H9 (cell line): ENCODE results near the gene AP1G2. TPM values are rescaled to one million over a fixed set of nuclear protein-coding genes. Genes with fewer than 3 reads are reported as not detected.

Experiments used
- DNase-seq: peaks from one replicate; pipeline ENCODE4 v3.0.0-alpha.2; 2017
- H2AFZ ChIP-seq: one replicate; pipeline ENCODE4 v1.6.1; 2013; ENCODE audit warnings: mild to moderate bottlenecking, low read length, control low read depth, moderate library complexity
- H2AK5ac ChIP-seq: 2 replicates; pipeline ENCODE4 v1.6.1; 2013; ENCODE audit warnings: low read length, control low read depth, mixed read lengths; ENCODE audit not compliant: insufficient read length
- H2BK120ac ChIP-seq: one replicate; pipeline ENCODE4 v1.6.1; 2013; ENCODE audit warnings: low read depth, mild to moderate bottlenecking, low read length, control low read depth, inconsistent platforms; ENCODE audit not compliant: poor library complexity, severe bottlenecking
- H2BK12ac ChIP-seq: 2 replicates; pipeline ENCODE4 v1.6.1; 2013; ENCODE audit warnings: low read length, control low read depth, mixed read lengths, low read depth; ENCODE audit not compliant: insufficient read length
- H2BK15ac ChIP-seq: 2 replicates; pipeline ENCODE4 v1.6.1; 2013; ENCODE audit warnings: low read depth, low read length, control low read depth
- H2BK20ac ChIP-seq: one replicate; pipeline ENCODE4 v1.6.1; 2013; ENCODE audit warnings: low read depth, mild to moderate bottlenecking, low read length, control low read depth, inconsistent platforms; ENCODE audit not compliant: poor library complexity, severe bottlenecking
- H2BK5ac ChIP-seq: 2 replicates; pipeline ENCODE4 v1.6.1; 2013; ENCODE audit warnings: low read length, control low read depth, mixed read lengths; ENCODE audit not compliant: insufficient read length
- H3K14ac ChIP-seq: 2 replicates; pipeline ENCODE4 v1.6.1; 2013; ENCODE audit warnings: low read length, control low read depth; ENCODE audit not compliant: insufficient read depth
- H3K18ac ChIP-seq: 2 replicates; pipeline ENCODE4 v1.6.1; 2013; ENCODE audit warnings: low read depth, mild to moderate bottlenecking, mixed read lengths, low read length, control low read depth; ENCODE audit not compliant: insufficient read length
- H3K23ac ChIP-seq: 2 replicates; pipeline ENCODE4 v1.6.1; 2013; ENCODE audit warnings: low read length, control low read depth, mixed read lengths, low read depth; ENCODE audit not compliant: insufficient read length
- H3K23me2 ChIP-seq: 2 replicates; pipeline ENCODE4 v1.6.1; 2013; ENCODE audit warnings: low read depth, mild to moderate bottlenecking, mixed read lengths, low read length, control low read depth; ENCODE audit not compliant: insufficient read length, poor library complexity, severe bottlenecking
- H3K27ac ChIP-seq: 2 replicates; pipeline ENCODE4 v1.5.1; 2013; ENCODE audit warnings: low read length, control low read depth, mixed read lengths, low read depth; ENCODE audit not compliant: insufficient read length
- H3K27me3 ChIP-seq: 2 replicates; pipeline ENCODE4 v1.6.1; 2013; ENCODE audit warnings: low read length, control low read depth, inconsistent platforms; ENCODE audit not compliant: insufficient read depth
- H3K4ac ChIP-seq: 2 replicates; pipeline ENCODE4 v1.6.1; 2013; ENCODE audit warnings: low read depth, mild to moderate bottlenecking, control low read depth, inconsistent platforms, low read length, moderate library complexity
- H3K4me1 ChIP-seq: 2 replicates; pipeline ENCODE4 v1.6.1; 2013; ENCODE audit warnings: low read length, control low read depth, inconsistent platforms; ENCODE audit not compliant: insufficient read depth
- H3K4me2 ChIP-seq: 2 replicates; pipeline ENCODE4 v1.6.1; 2013; ENCODE audit warnings: low read length, control low read depth, mixed read lengths; ENCODE audit not compliant: insufficient read length, insufficient read depth
- H3K56ac ChIP-seq: 2 replicates; pipeline ENCODE4 v1.6.1; 2013; ENCODE audit warnings: low read depth, mild to moderate bottlenecking, mixed read lengths, low read length, control low read depth; ENCODE audit not compliant: insufficient read length
- H3K79me1 ChIP-seq: 2 replicates; pipeline ENCODE4 v1.6.1; 2013; ENCODE audit warnings: low read depth, mild to moderate bottlenecking, moderate library complexity, low read length, control low read depth, inconsistent platforms; ENCODE audit not compliant: insufficient read depth, poor library complexity, severe bottlenecking
- H3K79me2 ChIP-seq: 2 replicates; pipeline ENCODE4 v1.6.1; 2013; ENCODE audit warnings: low read length, control low read depth, inconsistent platforms; ENCODE audit not compliant: insufficient read depth
- H3K9ac ChIP-seq: 2 replicates; pipeline ENCODE4 v1.6.1; 2013; ENCODE audit warnings: low read length, control low read depth, mixed read lengths; ENCODE audit not compliant: insufficient read length; ENCODE audit errors: extremely low read depth
- H3K9me3 ChIP-seq: one replicate; pipeline ENCODE4 v1.6.1; 2013; ENCODE audit warnings: low read depth, low read length, inconsistent platforms; ENCODE audit not compliant: control insufficient read depth
- H3T11ph ChIP-seq: one replicate; pipeline ENCODE4 v1.6.1; 2013; ENCODE audit warnings: mild to moderate bottlenecking, low read length, control low read depth, inconsistent platforms
- H4K20me1 ChIP-seq: one replicate; pipeline ENCODE4 v1.6.1; 2013; ENCODE audit not compliant: control insufficient read depth, insufficient read length, insufficient read depth
- H4K5ac ChIP-seq: 2 replicates; pipeline ENCODE4 v1.6.1; 2013; ENCODE audit warnings: low read depth, mild to moderate bottlenecking, mixed read lengths, low read length, control low read depth; ENCODE audit not compliant: insufficient read length
- H4K8ac ChIP-seq: replicated peaks from 2 replicates; pipeline ENCODE4 v1.6.1; 2013; ENCODE audit warnings: low read length, control low read depth, mixed read lengths, low read depth; ENCODE audit not compliant: insufficient read length
- H4K91ac ChIP-seq: 2 replicates; pipeline ENCODE4 v1.6.1; 2013; ENCODE audit warnings: low read depth, mild to moderate bottlenecking, moderate library complexity, mixed read lengths, low read length, control low read depth; ENCODE audit not compliant: insufficient read length
- H3K27ac Mint-ChIP-seq, 3 experiments: 2 replicates in 2 of 3; 3 replicates in 1 of 3; pipeline ENCODE4 v1.8.0; 2020 to 2021; ENCODE audit warnings: mixed read lengths in 3 of 3, mild to moderate bottlenecking in 1 of 3, moderate library complexity in 1 of 3
- H3K27me3 Mint-ChIP-seq: 2 replicates; pipeline ENCODE4 v1.8.0; 2021; ENCODE audit warnings: low read depth, mild to moderate bottlenecking, moderate library complexity, mixed read lengths
- H3K36me3 Mint-ChIP-seq, 3 experiments: 2 replicates in 2 of 3; 3 replicates in 1 of 3; pipeline ENCODE4 v1.8.0; 2020 to 2021; ENCODE audit warnings: low read depth in 3 of 3, mixed read lengths in 3 of 3; ENCODE audit not compliant: insufficient read depth in 1 of 3
- H3K4me1 Mint-ChIP-seq, 2 experiments: 2 replicates each; pipeline ENCODE4 v1.8.0; 2020; ENCODE audit warnings: mixed read lengths in 2 of 2
- H3K4me3 Mint-ChIP-seq, 2 experiments: 2 replicates in 1 of 2; 3 replicates in 1 of 2; pipeline ENCODE4 v1.8.0; 2020 to 2021; ENCODE audit warnings: mild to moderate bottlenecking in 2 of 2, mixed read lengths in 2 of 2, moderate library complexity in 1 of 2
- H3K9me3 Mint-ChIP-seq, 2 experiments: 2 replicates in 1 of 2; 3 replicates in 1 of 2; pipeline ENCODE4 v1.8.0; 2020; ENCODE audit warnings: mild to moderate bottlenecking in 2 of 2, mixed read lengths in 2 of 2, moderate library complexity in 1 of 2
- CTCF ChIP-seq: fragments of 200-600 bp; sonication (generic); conservative IDR thresholded peaks from 3 replicates; pipeline ENCODE4 v1.8.0; 2021; ENCODE audit warnings: antibody characterized with exemption, mild to moderate bottlenecking
- WGBS: extraction: QIAGEN DNeasy Blood & Tissue Kit; methylation state at CpG from one replicate; pipeline ENCODE4 v1.1.7; 2013; ENCODE audit warnings: missing lambda C conversion rate, low lambda C conversion rate, mixed read lengths; ENCODE audit not compliant: insufficient read length; ENCODE audit errors: extremely low coverage; 5-methylcytosine and 5-hydroxymethylcytosine counted together
- total RNA-seq: library from RNA; stranded (reverse); gene quantifications from 2 replicates; pipeline ENCODE4 v1.2.1, GENCODE V29; 2021

AP1G2 gene
- total RNA-seq, 1 experiment from 2014 or later, result 107 TPM

- Histone ChIP-seq H4K5ac (no peak overlapping the region), H3K18ac (no peak overlapping the region), H3K9me3 (no peaks in the 10 kb centered on the region), H2BK5ac (no peak overlapping the region), H2BK20ac (no peak overlapping the region), H2BK15ac (no peak overlapping the region), H4K8ac (no peak overlapping the region), H3K27ac (no peak overlapping the region), H4K20me1 (no peaks in the 10 kb centered on the region), H3K27me3 (no peaks in the 10 kb centered on the region), H3K79me2 (no peaks in the 10 kb centered on the region), H3T11ph (no peak overlapping the region), H2BK12ac (no peak overlapping the region), H3K14ac (no peak overlapping the region), H3K9ac (no peak overlapping the region), H2AFZ (no peak overlapping the region), H2AK5ac (no peak overlapping the region), H3K4me1 (peaks cover 15% of the 10 kb centered on the region; the same call in 1 of the 2 replicates), H2BK120ac (no peak overlapping the region), H3K23me2 (no peaks in the 10 kb centered on the region), H4K91ac (no peak overlapping the region), H3K4me2 (no peak overlapping the region), H3K79me1 (no peaks in the 10 kb centered on the region), H3K56ac (no peak overlapping the region), H3K4ac (no peak overlapping the region), H3K23ac (no peak overlapping the region)
- H3K9me3 Mint-ChIP-seq, result no peaks in the 10 kb centered on the region
- peak overlapping the region in 1 of 3 experiments; percentile 65; a peak in 2 of 7 replicates for H3K27ac Mint-ChIP-seq
- no peaks in the 10 kb centered on the region; the same call in 1 of the 2 replicates for H3K27me3 Mint-ChIP-seq
- H3K4me3 Mint-ChIP-seq, result no peak overlapping the region
- H3K36me3 Mint-ChIP-seq, result peaks cover 42 to 51% (median 43%) of the 10 kb centered on the region in 3 experiments
- no peak for DNase-seq
- TF ChIP-seq CTCF, result no peak
- peaks cover 50 to 57% of the 10 kb centered on the region in 2 experiments for H3K4me1 Mint-ChIP-seq
- no CpG with 5 or more reads among the region's 9 CpGs for WGBS
Observed at GRCh38 chr14:23522643-23523198, 44.9 kb downstream of the AP1G2 start.
